Stimulated activated naive CD4-positive, alpha-beta T cell treated with Interleukin-2 at 50 U/mL for 16 hours (primary cell): ENCODE results near the gene ETV5.

Experiments used
- DNase-seq: peaks from one replicate; lab custom pipeline; 2025; lab: John Stamatoyannopoulos, UW

The ETV5 gene

GRCh38 chr3:186095561-186096081 is 13.3 kb downstream of the ETV5 start:
- DNase-seq = no peak

DNA sequence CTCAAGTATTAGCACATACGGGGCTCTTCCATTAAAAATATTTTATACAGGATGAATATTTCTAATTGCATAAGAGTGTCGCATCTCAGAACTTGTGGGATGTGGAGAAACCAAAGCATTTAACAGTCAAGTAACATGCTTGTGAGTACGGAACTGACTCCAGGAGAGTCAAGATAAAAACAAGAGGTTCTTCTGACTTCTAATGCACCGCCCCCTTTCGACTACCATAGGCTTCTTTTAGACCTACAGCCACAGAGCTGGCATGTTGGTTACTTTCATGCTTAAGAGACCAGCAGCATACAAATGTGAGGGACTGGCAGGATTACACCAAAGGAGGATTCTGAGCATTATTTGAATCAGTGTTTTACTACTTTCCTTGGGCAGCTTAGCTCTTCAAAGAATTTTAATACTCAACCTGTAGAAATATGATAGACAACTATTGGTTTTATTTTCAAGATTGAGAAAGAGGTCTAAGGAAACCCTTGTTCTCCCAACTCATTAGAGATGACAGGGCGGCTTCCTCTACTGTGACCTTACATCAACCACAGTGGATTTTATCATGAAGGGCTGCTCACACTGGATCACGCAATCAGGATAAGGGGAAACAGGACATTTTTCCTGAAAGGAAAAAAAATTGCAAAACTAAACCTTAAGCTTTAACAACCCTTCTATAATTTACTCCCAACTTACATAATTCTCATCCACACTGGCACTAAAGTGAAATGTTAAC is 14.0 kb downstream of the ETV5 start:
- no peak for DNase-seq

DNA sequence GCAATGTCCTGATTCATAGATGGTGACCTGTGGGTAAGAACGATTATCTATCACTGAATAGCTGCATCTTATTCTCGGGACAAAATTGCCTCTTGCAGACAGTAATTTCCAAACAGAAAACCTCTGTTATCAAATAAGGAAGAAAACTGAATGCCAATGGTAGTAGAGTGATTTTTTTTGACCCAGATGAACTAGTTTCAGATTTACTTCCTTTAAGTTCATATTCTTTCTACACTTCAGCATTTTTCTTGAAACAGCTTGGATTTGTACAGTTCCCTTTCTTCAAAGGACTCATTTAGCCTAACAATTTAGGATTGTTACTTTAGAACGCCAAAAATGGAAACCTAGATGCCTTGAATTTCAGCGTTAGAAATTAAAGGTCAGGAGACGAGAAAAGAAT is 14.6 kb downstream of the ETV5 start:
- no peak for DNase-seq

- no peak for DNase-seq
These were observed 15.5 kb downstream of the ETV5 start for GRCh38 chr3:186093271-186093900.

GRCh38 chr3:186092360-186093070 is 16.4 kb downstream of the ETV5 start:
- no peak for DNase-seq

GRCh38 chr3:186090901-186091300 is 18.0 kb downstream of the ETV5 start:
- no peak for DNase-seq

DNA sequence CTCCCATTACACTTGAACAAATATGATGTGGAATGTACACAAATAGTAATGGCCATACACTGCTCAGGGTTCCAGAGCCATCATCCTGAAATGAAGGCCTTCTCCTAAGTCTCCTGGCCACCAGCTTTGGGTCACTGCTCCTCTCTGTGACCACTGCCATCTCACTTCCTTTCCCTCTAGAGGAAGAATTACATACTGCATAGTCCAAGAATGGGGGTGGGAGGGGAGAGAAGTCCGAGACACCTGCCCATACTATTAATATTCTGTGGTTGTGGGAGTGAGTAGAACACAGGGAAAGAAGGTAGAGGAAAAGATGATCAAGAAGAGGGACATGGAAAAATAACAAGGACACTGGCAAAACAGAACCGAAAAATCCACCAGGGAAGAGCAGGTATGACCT is 20.6 kb downstream of the ETV5 start:
- DNase-seq = no peak

DNA sequence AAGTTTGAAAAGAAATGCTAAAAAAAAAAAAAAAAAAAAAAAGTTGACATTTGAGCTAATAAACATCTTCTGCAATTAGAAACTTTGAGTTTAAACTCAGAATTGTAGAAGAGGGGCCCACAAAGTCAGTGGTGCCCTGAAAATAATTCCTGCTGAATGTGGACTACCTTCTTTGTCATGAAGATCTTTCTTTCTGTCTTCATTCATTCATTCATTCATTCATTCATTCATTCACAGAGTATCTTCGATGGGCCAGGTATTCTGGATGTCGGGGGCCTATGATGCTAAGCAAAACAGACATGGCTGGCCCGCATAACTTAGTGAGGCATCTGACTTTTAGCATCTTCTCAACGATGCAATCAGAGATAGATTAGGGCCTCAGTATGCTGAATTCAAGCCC is 24.6 kb downstream of the ETV5 start:
- DNase-seq = no peak

DNA sequence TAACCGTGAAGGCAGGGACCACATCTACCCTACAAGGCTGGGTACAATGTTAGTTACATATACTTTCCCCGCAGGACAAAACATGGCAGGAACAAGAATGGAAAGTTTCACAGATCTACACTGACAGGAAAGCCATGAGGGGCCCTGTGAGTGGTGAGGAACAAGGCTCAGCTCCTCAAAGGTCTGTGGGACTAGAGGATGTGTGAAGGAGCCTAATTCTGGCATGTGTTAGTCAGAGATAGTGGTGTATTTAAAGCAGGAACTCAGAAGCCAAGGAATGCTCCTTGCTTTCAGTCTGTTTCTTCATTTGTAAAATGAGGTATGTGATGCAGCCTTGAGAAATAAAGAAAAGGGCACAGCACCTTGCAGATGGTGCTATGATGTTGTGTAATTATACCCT is 25.1 kb downstream of the ETV5 start:
- no peak for DNase-seq

DNA sequence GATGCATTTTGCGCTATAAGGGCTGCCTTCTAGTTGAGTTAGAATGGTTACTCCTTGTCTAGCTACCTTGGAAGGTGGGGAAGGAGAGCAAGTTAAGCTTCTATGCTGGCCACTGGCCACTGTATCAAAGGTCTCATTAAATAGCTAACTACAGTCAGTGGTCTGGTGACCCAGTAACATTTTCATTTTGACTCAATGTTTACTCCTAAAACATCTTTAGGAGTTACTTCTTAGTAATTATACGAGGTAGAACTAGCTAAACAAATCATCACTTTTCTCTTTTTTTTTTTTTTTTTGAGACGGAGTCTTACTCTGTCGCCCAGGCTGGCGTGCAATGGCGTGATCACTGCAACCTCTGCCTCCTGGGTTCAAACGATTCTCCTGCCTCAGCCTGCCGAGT is 26.7 kb downstream of the ETV5 start:
- DNase-seq = no peak

- DNase-seq = no peak
These were observed 27.2 kb downstream of the ETV5 start for GRCh38 chr3:186081678-186082077.

GRCh38 chr3:186080849-186081438 is 27.9 kb downstream of the ETV5 start:
- DNase-seq = no peak

- no peak for DNase-seq
These were observed 29.0 kb downstream of the ETV5 start for GRCh38 chr3:186079925-186080324.

GRCh38 chr3:186077466-186077865 is 31.4 kb downstream of the ETV5 start:
- DNase-seq = no peak

- no peak for DNase-seq
These were observed 32.8 kb downstream of the ETV5 start for GRCh38 chr3:186075931-186076567.

DNA sequence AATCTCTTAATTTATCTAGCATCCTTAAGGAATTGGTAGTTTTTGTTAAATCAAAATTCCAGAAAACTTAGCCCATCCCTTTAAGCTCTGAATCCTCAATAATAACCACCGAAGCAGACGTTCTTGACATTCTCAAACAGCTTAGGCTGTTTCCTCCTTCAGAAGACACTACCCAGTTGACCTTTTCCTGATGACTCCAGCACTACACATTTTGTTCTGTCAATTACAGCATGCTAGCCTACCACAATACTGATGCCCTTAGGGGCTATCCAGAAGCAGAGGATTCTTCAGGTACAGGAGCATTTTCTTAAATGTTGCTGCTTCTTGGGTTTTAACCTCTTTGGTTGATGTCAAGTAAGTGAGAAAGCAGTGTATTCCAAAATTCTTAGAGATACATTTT is 33.4 kb downstream of the ETV5 start:
- DNase-seq = no peak

GRCh38 chr3:186073641-186074040 is 35.2 kb downstream of the ETV5 start:
- DNase-seq = no peak

- DNase-seq = no peak
These were observed 37.9 kb downstream of the ETV5 start for GRCh38 chr3:186070996-186071395.

DNA sequence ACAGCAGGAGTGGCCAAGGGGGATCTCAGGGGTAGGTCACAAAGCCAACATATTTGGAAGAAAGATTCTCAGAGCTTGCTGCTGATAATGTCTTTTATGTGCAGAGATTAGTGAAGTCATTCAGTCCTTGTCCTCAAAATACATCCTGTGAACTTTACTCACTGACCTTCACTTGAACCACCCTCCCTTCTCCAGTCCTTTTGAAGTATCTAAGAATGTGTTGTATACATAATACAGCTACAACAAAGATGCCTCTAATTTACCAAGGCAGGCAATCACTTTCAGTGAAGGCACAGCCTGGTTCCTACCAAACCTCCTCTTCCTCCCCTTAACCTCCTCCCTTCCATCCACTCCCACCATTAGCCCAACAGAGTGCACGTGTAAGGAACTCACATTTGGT is 38.3 kb downstream of the ETV5 start:
- no peak for DNase-seq

- no peak for DNase-seq
These were observed 38.8 kb downstream of the ETV5 start for GRCh38 chr3:186070133-186070532.

GRCh38 chr3:186069199-186069598 is 39.7 kb downstream of the ETV5 start:
- DNase-seq = no peak

DNA sequence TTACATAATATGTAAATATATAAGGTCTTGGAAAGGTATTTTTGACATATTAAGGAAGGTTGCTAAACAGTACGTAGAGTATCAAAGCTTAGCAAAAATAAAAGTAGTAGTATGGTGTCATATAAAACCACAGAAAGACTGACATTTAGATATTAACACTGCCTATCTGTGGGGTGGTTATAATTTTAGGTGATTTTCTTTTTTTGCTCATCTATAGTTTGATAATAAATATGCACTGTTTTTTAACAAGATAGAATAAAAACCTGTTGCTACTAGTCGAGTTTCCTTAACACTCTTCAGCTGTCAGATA is 40.7 kb downstream of the ETV5 start:
- DNase-seq = no peak
